Lung (tissue), 12 donors: ENCODE measurements around the gene LIX1. TPM values are rescaled to one million over a fixed set of nuclear protein-coding genes. Genes with fewer than 3 reads are reported as not detected.

Experiments
- ATAC-seq: fragments of 200-7000 bp; cut with Tn5 transposase; one replicate; pipeline ENCODE4 v1.9.1; 2020; ENCODE audit warnings: moderate number of reproducible peaks; ENCODE audit not compliant: insufficient read depth, low FRiP score
- DNase-seq, 3 donors: peaks; one replicate each; pipeline ENCODE4 v3.0.0-alpha.2; 2013 to 2017
- H3K27ac ChIP-seq, 2 donors: one replicate each; pipeline ENCODE4 v1.5.1; 2013; ENCODE audit warnings: mild to moderate bottlenecking in 2 of 2, moderate library complexity in 2 of 2, control low read depth in 1 of 2, inconsistent platforms in 1 of 2, low read depth in 1 of 2, low read length in 1 of 2
- H3K27me3 ChIP-seq, 3 donors: one replicate each; pipeline ENCODE4 v1.5.1; 2013; ENCODE audit warnings: low read length in 2 of 3; ENCODE audit not compliant: control insufficient read depth in 3 of 3, insufficient read depth in 3 of 3
- H3K36me3 ChIP-seq, 4 donors: one replicate each; pipeline ENCODE4 v1.5.1; 2013; ENCODE audit warnings: low read length in 4 of 4, mild to moderate bottlenecking in 1 of 4, moderate library complexity in 1 of 4; ENCODE audit not compliant: control insufficient read depth in 4 of 4, insufficient read depth in 4 of 4
- H3K4me1 ChIP-seq, 5 donors: one replicate each; pipeline ENCODE4 v1.5.1; 2013; ENCODE audit warnings: low read length in 5 of 5, mild to moderate bottlenecking in 2 of 5, moderate library complexity in 1 of 5; ENCODE audit not compliant: control insufficient read depth in 5 of 5, insufficient read depth in 5 of 5
- H3K4me3 ChIP-seq: one replicate; pipeline ENCODE4 v1.5.1; 2013; ENCODE audit warnings: mild to moderate bottlenecking, control low read depth, moderate library complexity
- H3K9ac ChIP-seq, 2 donors: one replicate each; pipeline ENCODE4 v1.5.1; 2013; ENCODE audit warnings: low read length in 2 of 2, control low read depth in 1 of 2; ENCODE audit not compliant: insufficient read depth in 1 of 2
- H3K9me3 ChIP-seq, 4 donors: one replicate each; pipeline ENCODE4 v1.5.1; 2013; ENCODE audit warnings: low read length in 3 of 4, mild to moderate bottlenecking in 1 of 4, moderate library complexity in 1 of 4; ENCODE audit not compliant: control insufficient read depth in 4 of 4, insufficient read depth in 3 of 4
- CTCF ChIP-seq: IDR thresholded peaks from 2 replicates; pipeline ENCODE4 v1.5.1; 2012; ENCODE audit warnings: mild to moderate bottlenecking; ENCODE audit errors: control extremely low read depth, extremely low read depth
- WGBS, 2 donors: extraction: QIAGEN DNeasy Blood & Tissue Kit; methylation state at CpG; one replicate each; pipeline ENCODE4 v1.1.7; 2013; 5-methylcytosine and 5-hydroxymethylcytosine counted together
- polyA plus RNA-seq, 2 donors: library from polyadenylated mRNA; stranded (reverse); fragments of 200-250 nt; gene quantifications; one replicate each; pipeline ENCODE4 v1.2.1, GENCODE V29; 2013
- total RNA-seq, 2 donors: library from RNA; depleted of rRNA in 1 of 2; stranded (reverse); fragments of >200 nt in 1 of 2; gene quantifications; one replicate each; pipeline ENCODE4 v1.2.1, GENCODE V29; 2014 to 2021
- donor health status: control.
- donor health status: control.
- donor health status: Bipolar disorder and iron deficiency.
- donor health status: healthy.
- donor health status: DM: yes; HTN: yes; CAD: no.

LIX1 gene
- total and polyA plus RNA-seq, 4 donors: 0.11 TPM; not detected in 3

- Histone ChIP-seq H3K4me1 (no peaks in the 10 kb centered on the region), H3K4me3 (no peak overlapping the region), H3K9ac (no peak overlapping the region), H3K36me3 (no peaks in the 10 kb centered on the region), H3K27ac (no peak overlapping the region), H3K9me3 (no peaks in the 10 kb centered on the region), H3K27me3 (no peaks in the 10 kb centered on the region)
- no peak for ATAC-seq
- WGBS, 2 donors: 85 to 92% methylated on average over 2 of the region's 2 CpGs
- no peak for DNase-seq
- TF ChIP-seq CTCF: no peak
Observed at GRCh38 chr5:97124335-97124734, 18.1 kb downstream of the LIX1 start.

GRCh38 chr5:97121848-97122247 lies 20.6 kb downstream of the LIX1 start:
- Histone ChIP-seq H3K4me3 (no peak overlapping the region), H3K4me1 (no peaks in the 10 kb centered on the region), H3K9me3 (no peaks in the 10 kb centered on the region), H3K36me3 (no peaks in the 10 kb centered on the region), H3K27ac (no peak overlapping the region), H3K9ac (no peak overlapping the region), H3K27me3 (no peaks in the 10 kb centered on the region)
- ATAC-seq (no peak), DNase-seq (no peak)
- WGBS, 2 donors: 92 to 96% methylated on average over 5 of the region's 5 CpGs
- TF ChIP-seq CTCF: no peak

- Histone ChIP-seq H3K4me1 (no peaks in the 10 kb centered on the region), H3K9me3 (no peaks in the 10 kb centered on the region), H3K27me3 (no peaks in the 10 kb centered on the region), H3K27ac (no peak overlapping the region), H3K9ac (no peak overlapping the region), H3K36me3 (no peaks in the 10 kb centered on the region), H3K4me3 (no peak overlapping the region)
- WGBS, 2 donors: 48 to 76% methylated on average over 2 of the region's 2 CpGs
- no peak for TF ChIP-seq CTCF
- DNase-seq: no peak
- no peak for ATAC-seq
Observed at GRCh38 chr5:97120195-97120594, 22.2 kb downstream of the LIX1 start.

GRCh38 chr5:97119007-97119390 lies 23.4 kb downstream of the LIX1 start:
- WGBS, 2 donors: 92 to 93% methylated on average over 2 of the region's 2 CpGs
- no peaks in the 10 kb centered on the region for H3K9me3 ChIP-seq
- no peaks in the 10 kb centered on the region for H3K27me3 ChIP-seq
- H3K4me3 ChIP-seq: no peak overlapping the region
- no peaks in the 10 kb centered on the region for H3K4me1 ChIP-seq
- no peak overlapping the region for H3K27ac ChIP-seq
- no peak overlapping the region for H3K9ac ChIP-seq
- DNase-seq (no peak), ATAC-seq (no peak)
- no peak for TF ChIP-seq CTCF
- no peaks in the 10 kb centered on the region for H3K36me3 ChIP-seq
